T-helper 17 cell (primary cell): ENCODE results near the gene CARHSP1. TPM values are rescaled to one million over a fixed set of nuclear protein-coding genes. Genes with fewer than 3 reads are reported as not detected.
A peak's percentile ranks its signal among the peaks of the same experiment; 100 is the strongest.
"Not testable (repeated sequence)": the region's sequence is repeated elsewhere in the genome, so short reads cannot be mapped to it uniquely, and the experiment has no call there.

ENCODE experiments used
- ATAC-seq: fragments of 150-1000 bp; cut with Tn5 transposase; 2 replicates; pipeline ENCODE4 v1.10.0; 2021; ENCODE audit warnings: mild to moderate bottlenecking, moderate library complexity
- DNase-seq, 3 donors: peaks; one replicate each; pipeline versions ENCODE4 v3.0.0 to v3.0.0-alpha.2; 2020 to 2021
- H3K9me3 ChIP-seq: one replicate; pipeline ENCODE4 v1.7.0; 2013; ENCODE audit warnings: low read length, mild to moderate bottlenecking; ENCODE audit not compliant: control insufficient read depth, poor library complexity, severe bottlenecking
- H3K27ac Mint-ChIP-seq: one replicate; pipeline ENCODE4 v1.8.0; 2022; ENCODE audit warnings: mild to moderate bottlenecking, moderate library complexity, mixed read lengths
- H3K27me3 Mint-ChIP-seq: one replicate; pipeline ENCODE4 v1.8.0; 2022; ENCODE audit warnings: mixed read lengths
- H3K36me3 Mint-ChIP-seq: one replicate; pipeline ENCODE4 v1.8.0; 2022; ENCODE audit warnings: low read depth, mixed read lengths
- H3K4me1 Mint-ChIP-seq: one replicate; pipeline ENCODE4 v1.8.0; 2022; ENCODE audit warnings: mild to moderate bottlenecking, mixed read lengths
- H3K4me3 Mint-ChIP-seq: one replicate; pipeline ENCODE4 v1.8.0; 2022; ENCODE audit warnings: mild to moderate bottlenecking, moderate library complexity, mixed read lengths
- total RNA-seq, 4 donors: library from RNA in 2 of 4; stranded (reverse) in 2 of 4; gene quantifications; one replicate each; pipeline ENCODE4 v1.2.3 and lab custom pipeline; 2022 to 2026

The CARHSP1 gene
- total RNA-seq, result 10 to 100 TPM; 25.4 to 30.4 TPM
- total RNA-seq (lab: John Stamatoyannopoulos, UW), result 24.0 to 33.8 reads per million in 2 donors

DNA sequence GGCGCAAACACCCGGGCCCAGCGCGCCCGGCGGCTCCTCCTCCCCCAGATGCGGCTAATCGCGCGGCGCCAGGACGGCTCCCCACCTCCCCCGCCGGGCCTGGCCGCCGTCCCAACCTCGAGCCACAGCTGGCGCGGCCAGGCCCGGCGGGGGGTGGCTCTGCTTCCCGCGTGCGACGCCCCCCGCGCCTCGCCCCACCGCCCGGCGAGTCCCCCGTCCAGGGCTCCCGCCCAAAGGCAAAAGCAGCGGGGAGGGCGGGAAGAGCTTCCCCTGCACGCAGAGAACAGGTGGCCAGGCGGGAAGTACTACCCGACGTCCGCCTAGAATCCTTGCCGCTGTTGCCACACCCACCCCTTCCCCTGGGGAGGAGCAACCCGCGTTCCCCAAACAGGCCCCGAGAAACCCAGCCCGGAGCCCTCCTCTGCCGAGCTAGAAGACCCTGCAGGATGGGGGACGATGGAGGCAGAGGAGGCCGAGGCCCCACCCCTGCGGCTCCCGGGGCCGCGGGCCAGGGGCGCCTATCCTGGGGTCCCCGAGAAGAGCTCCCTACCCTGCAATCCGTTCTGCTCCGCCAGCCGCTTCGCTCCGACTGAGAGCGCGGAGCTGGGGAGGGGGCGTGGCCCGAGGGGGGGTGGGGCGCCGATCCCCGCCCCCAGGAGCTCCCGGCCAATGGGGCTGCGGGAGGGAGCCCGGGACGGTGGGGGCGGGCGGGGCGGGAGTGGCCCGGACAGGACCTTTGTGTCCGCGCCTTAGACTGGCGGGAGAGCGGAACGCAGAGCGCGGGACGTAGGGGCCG, at the start of gene CARHSP1:
CARHSP1 (minus strand) TSS at position 591 of the 796 bp plus-strand sequence. CDS start 9,678 bp downstream, outside the sequence.
- peak within 1 kb of the TSS; percentile 97 for H3K4me3 Mint-ChIP-seq
- DNase-seq (peak; percentile 65 to 86 (median 77)), ATAC-seq (peak; percentile 83)

DNA sequence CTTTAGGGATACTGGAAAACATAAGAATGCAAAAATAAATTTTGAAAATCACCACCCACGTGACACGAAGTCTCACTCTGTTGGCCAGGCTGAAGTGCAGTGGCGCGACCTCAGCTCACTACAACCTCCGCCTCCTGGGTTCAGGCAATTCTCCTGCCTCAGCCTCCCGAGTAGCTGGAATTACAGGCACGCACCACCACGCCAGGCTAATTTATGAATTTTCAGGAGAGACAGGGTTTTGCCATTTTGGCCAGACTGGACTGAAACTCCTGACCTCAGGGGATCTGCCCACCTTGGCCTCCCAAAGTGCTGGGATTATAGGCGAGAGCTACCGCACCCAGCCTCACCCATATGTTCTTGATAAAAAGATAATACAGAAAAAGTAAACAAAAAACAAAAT, 48.5 kb upstream of the CARHSP1 start:
- DNase-seq, H3K9me3 ChIP-seq, ATAC-seq, H3K36me3 Mint-ChIP-seq, H3K27me3 Mint-ChIP-seq, H3K4me3 Mint-ChIP-seq: not testable (repeated sequence)
- Mint-ChIP-seq H3K4me1 (peaks cover 28% of the 10 kb centered on the region), H3K27ac (peak overlapping the region; percentile 84)

More for the DNA sequence above, at the start of gene CARHSP1:
- H3K9me3 ChIP-seq, result no peaks in the 10 kb centered on the region
- peaks cover 30% of the 10 kb centered on the region for H3K4me1 Mint-ChIP-seq
- H3K36me3 Mint-ChIP-seq, result peaks cover 4% of the 10 kb centered on the region
- peak within 1 kb of the TSS; percentile 88 for H3K27ac Mint-ChIP-seq
- no peaks in the 10 kb centered on the region for H3K27me3 Mint-ChIP-seq

DNA sequence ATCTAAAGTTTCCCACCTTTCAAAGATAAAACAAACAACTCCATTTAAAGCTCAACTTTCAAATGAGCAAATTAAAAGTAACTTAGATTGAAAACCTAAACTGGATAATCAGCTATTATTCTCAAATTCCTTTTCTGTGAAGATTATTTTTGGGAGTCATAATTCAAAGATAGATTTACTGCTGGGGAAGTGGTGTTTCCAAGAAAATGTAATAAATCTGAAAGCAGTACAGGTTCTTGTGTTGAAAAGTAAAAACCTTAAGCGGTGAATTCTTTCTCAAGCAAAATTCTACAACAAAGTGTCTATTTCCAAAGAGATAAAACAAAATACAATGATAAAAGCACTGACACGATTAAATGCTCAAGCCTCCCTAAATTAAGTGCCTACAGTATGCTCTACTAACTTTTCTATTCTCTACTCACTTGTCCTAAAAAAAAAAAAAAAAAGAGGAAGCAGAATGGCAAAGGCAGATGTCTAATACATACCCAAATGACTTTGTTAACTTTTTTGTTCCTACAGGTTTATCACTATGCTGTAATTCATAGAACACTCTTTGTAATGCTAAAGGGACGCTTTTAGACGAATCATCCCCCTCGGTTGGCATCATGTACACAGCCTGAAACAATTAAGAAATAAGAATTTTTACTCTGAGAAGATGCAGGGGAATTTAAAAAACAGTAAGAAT, 47.9 kb upstream of the CARHSP1 start:
- DNase-seq (no peak), ATAC-seq (no peak)
- peaks cover 3% of the 10 kb centered on the region for H3K36me3 Mint-ChIP-seq
- H3K9me3 ChIP-seq, result no peaks in the 10 kb centered on the region
- H3K27ac Mint-ChIP-seq, result peak overlapping the region; percentile 84
- H3K4me3 Mint-ChIP-seq, result no peak overlapping the region
- peaks cover 27% of the 10 kb centered on the region for H3K4me1 Mint-ChIP-seq
- H3K27me3 Mint-ChIP-seq, result no peaks in the 10 kb centered on the region

DNA sequence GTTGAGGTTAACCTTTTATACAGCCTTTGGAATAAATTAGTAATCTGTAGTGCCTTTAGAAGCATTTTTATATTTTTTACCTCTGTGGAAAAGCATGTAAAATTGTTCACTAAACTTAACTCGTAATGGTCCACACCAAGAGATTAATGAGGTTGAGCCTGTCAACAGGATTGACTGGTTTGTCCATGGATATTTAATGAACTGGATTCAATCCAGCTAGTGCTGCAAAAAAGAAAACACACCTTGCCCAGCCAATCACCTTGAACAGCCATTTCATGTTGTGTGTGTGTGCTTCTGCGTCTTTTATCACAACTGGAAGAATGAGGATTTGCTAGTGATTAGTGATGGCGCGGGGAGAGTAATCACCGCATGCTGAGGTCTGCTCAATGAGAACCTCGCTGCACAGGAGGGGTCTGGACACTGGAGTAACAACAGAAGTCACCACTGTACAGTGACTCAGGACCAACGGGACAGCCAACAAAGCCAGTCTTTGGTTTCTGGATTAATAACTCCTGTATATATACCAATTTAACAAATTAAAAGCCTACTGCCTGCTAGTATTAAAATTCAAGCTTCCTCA, 47.0 kb upstream of the CARHSP1 start:
- no peaks in the 10 kb centered on the region for H3K9me3 ChIP-seq
- Mint-ChIP-seq H3K27me3 (no peaks in the 10 kb centered on the region), H3K36me3 (peaks cover 5% of the 10 kb centered on the region), H3K27ac (no peak overlapping the region), H3K4me1 (peaks cover 31% of the 10 kb centered on the region), H3K4me3 (no peak overlapping the region)
- ATAC-seq (no peak), DNase-seq (no peak)

DNA sequence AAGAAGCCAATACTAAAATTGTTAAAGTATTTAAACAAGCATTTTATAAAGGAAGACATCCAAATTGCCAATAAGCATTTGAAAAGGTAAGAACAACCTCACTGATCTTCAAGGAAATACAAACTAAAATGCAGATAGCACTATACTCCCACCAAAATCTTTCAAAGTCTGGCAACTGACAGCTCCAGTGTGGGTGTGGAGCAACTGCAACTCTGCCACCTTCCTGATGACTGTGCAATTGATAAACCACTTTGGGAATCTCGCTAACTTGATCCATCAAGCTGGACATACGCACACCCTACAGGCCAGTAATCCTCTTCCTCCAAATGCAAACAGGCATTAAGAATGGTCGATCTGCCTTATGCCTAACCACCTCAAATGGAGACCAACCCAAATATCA, 45.3 kb upstream of the CARHSP1 start:
- H3K9me3 ChIP-seq, result no peaks in the 10 kb centered on the region
- ATAC-seq (no peak), DNase-seq (no peak)
- H3K36me3 Mint-ChIP-seq, result peaks cover 7% of the 10 kb centered on the region
- H3K27ac Mint-ChIP-seq, result peak overlapping the region; percentile 72
- peaks cover 26% of the 10 kb centered on the region for H3K4me1 Mint-ChIP-seq
- H3K27me3 Mint-ChIP-seq, result no peaks in the 10 kb centered on the region
- H3K4me3 Mint-ChIP-seq, result no peak overlapping the region

DNA sequence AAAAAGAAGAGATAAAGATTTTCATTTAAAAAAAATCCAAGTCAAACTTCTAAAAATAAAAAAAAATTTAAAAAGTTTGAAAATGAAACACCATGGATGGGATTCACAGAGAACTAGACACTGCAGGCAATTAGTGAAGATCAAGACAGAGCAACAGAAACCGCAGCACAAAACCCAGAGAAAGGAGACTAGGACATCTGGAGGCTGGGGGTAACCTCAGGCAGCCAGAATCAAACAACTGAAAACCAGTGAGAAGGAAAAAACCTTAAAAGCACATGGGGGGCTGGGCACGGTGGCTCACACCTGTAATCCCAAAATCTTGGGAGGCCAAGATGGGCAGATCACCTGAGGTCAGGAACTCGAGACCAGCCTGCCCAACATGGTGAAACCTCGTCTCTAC, 44.0 kb upstream of the CARHSP1 start:
- no peaks in the 10 kb centered on the region for H3K27me3 Mint-ChIP-seq
- no peak overlapping the region for H3K4me3 Mint-ChIP-seq
- peaks cover 30% of the 10 kb centered on the region for H3K4me1 Mint-ChIP-seq
- ATAC-seq (no peak), DNase-seq (no peak)
- peaks cover 9% of the 10 kb centered on the region for H3K36me3 Mint-ChIP-seq
- no peaks in the 10 kb centered on the region for H3K9me3 ChIP-seq
- peak overlapping the region; percentile 88 for H3K27ac Mint-ChIP-seq

DNA sequence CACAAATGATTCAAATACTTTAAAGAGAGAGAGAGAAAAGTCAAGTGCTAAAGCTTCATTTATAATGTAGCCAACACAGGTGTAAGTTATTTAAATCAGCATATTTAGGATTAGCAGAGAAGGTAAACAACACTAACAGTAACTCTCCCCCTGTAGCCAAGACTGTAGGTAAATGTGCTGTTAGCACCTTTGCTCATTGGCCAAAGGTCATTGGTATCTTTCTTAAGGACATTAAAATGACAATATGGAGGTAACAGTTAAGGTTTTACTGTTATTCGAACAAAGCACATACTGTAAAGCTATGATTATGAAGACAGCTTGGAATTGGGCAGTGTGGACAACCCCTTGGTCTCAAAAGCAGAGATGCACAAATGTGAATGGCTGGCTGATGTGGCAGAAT, 42.0 kb upstream of the CARHSP1 start:
- Mint-ChIP-seq H3K4me3 (no peak overlapping the region), H3K36me3 (peaks cover 9% of the 10 kb centered on the region), H3K27ac (peak overlapping the region; percentile 88), H3K4me1 (peaks cover 32% of the 10 kb centered on the region), H3K27me3 (no peaks in the 10 kb centered on the region)
- no peaks in the 10 kb centered on the region for H3K9me3 ChIP-seq
- DNase-seq (no peak), ATAC-seq (no peak)

DNA sequence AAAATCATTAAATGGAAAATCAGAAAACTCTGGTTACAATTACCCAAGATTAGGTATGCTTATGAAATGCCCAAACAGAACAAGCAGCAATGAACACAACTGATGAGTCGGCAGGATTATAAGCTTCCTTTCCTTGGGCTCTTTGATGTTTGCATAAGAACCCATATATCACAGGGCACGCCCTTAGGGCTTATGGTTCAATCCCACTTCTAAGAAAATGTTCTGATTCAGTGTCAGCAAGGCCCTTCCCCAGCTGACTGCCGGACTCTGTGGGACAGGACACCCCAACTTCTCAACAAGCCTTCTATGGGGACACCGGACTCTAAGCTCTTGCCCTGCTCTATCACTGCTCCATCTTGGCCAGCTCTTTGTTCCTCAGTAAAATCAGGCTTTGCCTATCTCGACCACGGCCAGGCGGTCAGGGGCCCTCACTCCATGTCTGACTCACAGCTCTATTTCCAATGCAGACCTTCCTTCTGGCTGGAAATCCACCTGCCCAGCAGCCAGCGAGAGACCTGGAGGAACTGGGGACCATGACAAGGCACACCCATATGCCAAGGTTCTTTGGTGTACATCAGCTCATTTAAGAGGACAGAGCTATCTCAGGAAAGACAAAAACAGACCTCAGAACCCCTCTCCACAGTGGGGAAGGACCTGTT, 40.1 kb upstream of the CARHSP1 start:
- no peaks in the 10 kb centered on the region for H3K27me3 Mint-ChIP-seq
- H3K4me3 Mint-ChIP-seq, result no peak overlapping the region
- peaks cover 32% of the 10 kb centered on the region for H3K4me1 Mint-ChIP-seq
- H3K9me3 ChIP-seq, result no peaks in the 10 kb centered on the region
- peaks cover 9% of the 10 kb centered on the region for H3K36me3 Mint-ChIP-seq
- DNase-seq (no peak), ATAC-seq (peak; percentile 71)
- H3K27ac Mint-ChIP-seq, result peak overlapping the region; percentile 85

DNA sequence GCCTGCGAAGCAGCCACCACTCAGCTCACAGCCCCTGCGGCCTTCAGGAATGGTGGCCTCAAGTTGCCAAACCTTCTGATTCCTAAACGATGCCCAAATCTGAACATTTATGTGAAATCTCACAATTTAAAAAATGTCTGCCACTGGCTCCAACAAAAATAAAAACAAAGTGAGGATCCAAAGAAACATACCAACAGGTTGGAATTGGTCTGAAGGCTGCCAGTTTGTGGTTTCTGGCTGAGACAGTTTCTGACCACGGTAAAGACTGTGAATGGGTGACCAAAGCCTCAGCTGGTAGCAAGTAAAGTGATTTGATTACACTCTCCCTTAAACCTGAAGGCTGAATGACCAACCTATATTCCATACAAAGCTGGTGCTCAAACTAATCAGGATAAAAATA, 38.3 kb upstream of the CARHSP1 start:
- ATAC-seq, result no peak
- H3K9me3 ChIP-seq, result no peaks in the 10 kb centered on the region
- Mint-ChIP-seq H3K4me3 (no peak overlapping the region), H3K36me3 (peaks cover 6% of the 10 kb centered on the region), H3K27ac (peak overlapping the region; percentile 16), H3K27me3 (no peaks in the 10 kb centered on the region), H3K4me1 (peaks cover 29% of the 10 kb centered on the region)
- DNase-seq, result no peak

DNA sequence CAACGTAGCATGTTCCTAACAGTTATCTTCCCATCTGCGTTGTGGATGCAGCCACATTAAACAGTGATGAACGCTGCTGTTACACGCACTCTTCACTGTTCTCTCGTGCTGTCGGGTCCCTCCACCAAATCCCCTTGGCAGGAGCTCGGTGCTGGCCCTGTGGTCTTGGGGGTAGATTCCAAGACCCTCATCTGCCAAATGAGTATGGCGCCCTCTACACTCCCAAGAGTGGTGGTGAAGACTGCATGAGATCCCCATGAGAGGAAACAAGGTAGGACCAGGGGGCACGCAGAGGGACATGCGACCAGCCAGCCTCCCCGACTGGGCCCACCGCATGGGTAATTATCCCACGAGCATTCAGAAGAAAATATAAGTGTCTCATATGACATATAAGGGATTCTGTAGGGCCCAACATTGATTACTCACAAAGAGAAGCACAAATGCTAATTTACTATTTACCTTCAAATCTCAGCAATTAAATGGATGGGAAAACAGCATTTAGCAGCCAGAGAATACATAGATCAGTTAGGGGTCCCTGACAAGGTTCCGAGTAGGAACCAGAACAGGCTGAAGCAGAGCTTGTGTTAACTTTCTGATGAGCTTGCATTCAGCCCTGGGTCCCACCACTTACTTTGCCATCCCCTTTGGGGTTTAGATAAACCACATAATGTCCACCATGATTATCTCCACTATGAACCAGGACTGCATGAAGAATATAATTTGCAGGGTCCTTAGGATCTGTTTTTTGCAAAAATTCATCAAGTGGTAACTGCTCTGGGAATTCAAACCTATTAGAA, 37.2 kb upstream of the CARHSP1 start:
- no peak overlapping the region for H3K4me3 Mint-ChIP-seq
- H3K9me3 ChIP-seq, result no peaks in the 10 kb centered on the region
- ATAC-seq, result no peak
- H3K27ac Mint-ChIP-seq, result no peak overlapping the region
- H3K27me3 Mint-ChIP-seq, result no peaks in the 10 kb centered on the region
- peaks cover 4% of the 10 kb centered on the region for H3K36me3 Mint-ChIP-seq
- DNase-seq, result no peak
- H3K4me1 Mint-ChIP-seq, result peaks cover 23% of the 10 kb centered on the region

DNA sequence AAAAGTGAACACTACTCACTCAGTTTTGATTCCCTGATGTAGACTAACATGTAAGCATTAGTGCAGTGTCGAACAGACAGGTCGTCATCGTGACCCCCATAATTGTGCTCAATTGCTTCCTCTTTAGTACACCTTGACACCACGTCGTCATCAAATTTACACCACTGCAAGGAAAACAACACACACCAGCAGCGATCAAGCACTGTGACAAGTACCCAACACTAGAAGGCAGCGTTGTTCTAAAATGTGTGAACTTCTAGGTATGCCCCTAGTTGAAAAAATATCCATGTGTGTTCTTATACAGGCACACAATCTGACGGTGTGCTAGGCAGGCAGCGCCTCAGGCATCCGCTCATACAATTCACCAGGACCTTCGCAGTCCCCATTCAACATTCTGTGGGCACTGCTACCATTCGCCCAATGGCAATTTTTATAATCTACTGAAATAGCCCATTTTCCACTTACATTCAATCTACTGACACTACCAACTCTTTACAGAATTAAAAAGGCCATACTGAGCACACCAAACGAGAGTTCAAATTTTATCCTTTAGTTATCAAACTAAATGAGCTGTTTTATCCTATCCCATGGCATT, 36.5 kb upstream of the CARHSP1 start:
- no peaks in the 10 kb centered on the region for H3K9me3 ChIP-seq
- DNase-seq, result no peak
- Mint-ChIP-seq H3K36me3 (peaks cover 2% of the 10 kb centered on the region), H3K4me3 (no peak overlapping the region), H3K27ac (no peak overlapping the region), H3K27me3 (no peaks in the 10 kb centered on the region), H3K4me1 (peaks cover 17% of the 10 kb centered on the region)
- ATAC-seq, result peak; percentile 39

DNA sequence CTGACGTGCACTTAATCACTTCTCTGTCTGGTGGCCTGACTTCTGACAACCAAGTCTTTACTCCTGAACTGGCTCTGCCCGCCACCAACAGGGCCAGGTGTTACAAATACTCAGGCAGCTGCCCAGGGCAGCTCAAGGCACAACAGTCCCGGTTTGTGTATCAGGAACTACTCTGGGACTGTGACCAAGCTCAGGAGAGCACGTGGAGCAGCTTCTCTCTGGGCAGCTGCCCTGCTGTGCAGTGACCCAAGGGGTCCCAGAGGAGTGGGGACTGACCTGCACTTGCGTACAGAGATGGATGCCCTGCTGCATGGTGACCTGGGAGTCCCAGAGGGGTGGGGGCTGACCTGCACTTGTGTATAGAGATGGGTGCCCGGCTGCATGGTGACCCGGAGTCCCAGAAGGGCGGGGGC, 35.2 kb upstream of the CARHSP1 start:
- H3K36me3 Mint-ChIP-seq, result peaks cover 2% of the 10 kb centered on the region
- DNase-seq, result no peak
- H3K27me3 Mint-ChIP-seq, result no peaks in the 10 kb centered on the region
- no peak overlapping the region for H3K4me3 Mint-ChIP-seq
- H3K4me1 Mint-ChIP-seq, result peaks cover 11% of the 10 kb centered on the region
- ATAC-seq, result no peak
- H3K9me3 ChIP-seq, result no peaks in the 10 kb centered on the region
- peak overlapping the region; percentile 80 for H3K27ac Mint-ChIP-seq
